Endothelial cell of umbilical vein (primary cell): ENCODE data around the gene MAS1L. TPM values are rescaled to one million over a fixed set of nuclear protein-coding genes. Genes with fewer than 3 reads are reported as not detected.

Source experiments
- BruUV-seq: library from RNA; stranded (reverse); fragments of 400-500 nt; replicated peaks from 2 replicates; lab custom pipeline; 2021; lab: Mats Ljungman, UMichigan
- CTCF ChIA-PET: fragments of 300-600, 350-600 bp; sonication (Branson Sonifier 250); formaldehyde crosslinking; loops from one replicate; lab custom pipeline; 2021; ENCODE audit warnings: antibody characterized with exemption, inconsistent platforms; lab: Charles Lee
- POLR2A ChIA-PET: fragments of 300-600, 350-600 bp; sonication (Branson Sonifier 250); formaldehyde crosslinking; loops from one replicate; lab custom pipeline; 2021; ENCODE audit warnings: antibody characterized with exemption, inconsistent platforms; lab: Charles Lee
- DNase-seq: peaks from one replicate; pipeline ENCODE4 v3.0.0-alpha.2; 2011; ENCODE audit warnings: low read depth, low spot score
- FAIRE-seq: peaks from 2 replicates; lab custom pipeline; 2011; peaks lifted over from hg19 to GRCh38; lab: Jason Lieb, UNC
- H2AFZ ChIP-seq: 2 replicates; pipeline ENCODE4 v1.6.0; 2012; ENCODE audit warnings: low read depth, low read length, control low read depth, inconsistent platforms
- H3K27ac ChIP-seq: 2 replicates; pipeline ENCODE4 v1.5.1; 2011; ENCODE audit warnings: low read depth, mild to moderate bottlenecking, control low read depth, low read length, moderate library complexity; ENCODE audit not compliant: insufficient read depth
- H3K27me3 ChIP-seq, 2 experiments: 2 replicates each; pipeline versions ENCODE4 v1.6.0 to v1.6.1; 2011; ENCODE audit warnings: low read length in 2 of 2, mixed read lengths in 1 of 2; ENCODE audit not compliant: control insufficient read depth in 2 of 2, insufficient read depth in 2 of 2
- H3K36me3 ChIP-seq, 2 experiments: 2 replicates in 1 of 2; 3 replicates in 1 of 2; pipeline ENCODE4 v1.5.1; 2011; ENCODE audit warnings: low read length in 2 of 2, mild to moderate bottlenecking in 1 of 2, moderate library complexity in 1 of 2; ENCODE audit not compliant: control insufficient read depth in 2 of 2, insufficient read depth in 2 of 2; ENCODE audit errors: extremely low read depth in 1 of 2
- H3K4me1 ChIP-seq: 3 replicates; pipeline ENCODE4 v1.5.1; 2011; ENCODE audit warnings: mild to moderate bottlenecking, low read length; ENCODE audit not compliant: control insufficient read depth, insufficient read depth; ENCODE audit errors: extremely low read depth
- H3K4me2 ChIP-seq: 2 replicates; pipeline ENCODE4 v1.6.1; 2011; ENCODE audit warnings: low read length, control low read depth, mixed read lengths; ENCODE audit not compliant: insufficient read depth
- H3K4me3 ChIP-seq, 3 experiments: fragments of 200-600 bp in 1 of 3; sonication (generic), shearing (Covaris generic) in 1 of 3; replicated peaks in 1 of 3; 2 replicates each; pipeline ENCODE4 v1.5.1; 2011 to 2016; ENCODE audit warnings: control low read depth in 3 of 3, low read length in 3 of 3, mild to moderate bottlenecking in 2 of 3, inconsistent platforms in 1 of 3, low read depth in 1 of 3, moderate library complexity in 1 of 3; ENCODE audit not compliant: insufficient read depth in 1 of 3
- H3K79me2 ChIP-seq: 2 replicates; pipeline ENCODE4 v1.6.0; 2012; ENCODE audit warnings: low read length, inconsistent platforms; ENCODE audit not compliant: control insufficient read depth, insufficient read depth
- H3K9ac ChIP-seq: replicated peaks from 2 replicates; pipeline ENCODE3; 2011; ENCODE audit warnings: low read length, control low read depth; ENCODE audit not compliant: insufficient read depth; ENCODE audit errors: extremely low read depth
- H3K9me1 ChIP-seq: replicated peaks from 3 replicates; pipeline ENCODE4 v1.6.0; 2011; ENCODE audit warnings: mild to moderate bottlenecking, low read length; ENCODE audit not compliant: control insufficient read depth, insufficient read depth; ENCODE audit errors: extremely low read depth
- H3K9me3 ChIP-seq: replicated peaks from 2 replicates; pipeline ENCODE4 v1.5.1; 2012; ENCODE audit warnings: low read length, inconsistent platforms; ENCODE audit not compliant: control insufficient read depth, insufficient read depth
- H4K20me1 ChIP-seq: replicated peaks from 2 replicates; pipeline ENCODE3; 2011; ENCODE audit warnings: mild to moderate bottlenecking, low read length; ENCODE audit not compliant: control insufficient read depth, insufficient read depth; ENCODE audit errors: extremely low read depth
- EZH2 ChIP-seq: IDR thresholded peaks from 2 replicates; pipeline ENCODE4 v1.6.1; 2012; ENCODE audit warnings: borderline replicate concordance, low read depth, mild to moderate bottlenecking, moderate library complexity, low read length, inconsistent platforms; ENCODE audit not compliant: severe bottlenecking
- GATA2 ChIP-seq: IDR thresholded peaks from 2 replicates; pipeline ENCODE4 v1.7.0; 2011; ENCODE audit warnings: low read depth, mild to moderate bottlenecking, moderate library complexity, mixed read lengths, low read length; ENCODE audit not compliant: insufficient read length, insufficient read depth
- MYC ChIP-seq: IDR thresholded peaks from one replicate; pipeline ENCODE4 v1.6.1; 2011; ENCODE audit warnings: mild to moderate bottlenecking, low read depth, low read length
- POLR2A ChIP-seq: IDR thresholded peaks from 2 replicates; pipeline ENCODE4 v1.6.1; 2012; ENCODE audit warnings: low read depth, mild to moderate bottlenecking, control low read depth, low read length
- dilution Hi-C: fragments of 300-500 bp; cut with MboI; formaldehyde crosslinking; loops from one replicate; pipeline ENCODE4 v1.15.0; 2019; ENCODE audit warnings: low sequenced_read_pairs; ENCODE audit not compliant: extremely low pct_ligation_motif_present
- intact Hi-C: fragments of 100-400 bp; cut with micrococcal nuclease; formaldehyde crosslinking; loops from one replicate; pipeline ENCODE4 v1.10.0; 2022
- polyA plus RNA-seq, 4 experiments: library from polyadenylated mRNA; depleted of rRNA in 3 of 4; stranded (reverse) in 3 of 4; unstranded in 1 of 4; fragments of >200 nt; gene quantifications; 2 replicates each; pipeline versions ENCODE4 v1.2.1 to v1.2.3, GENCODE V29; 2011 to 2012; ENCODE audit warnings: missing spikeins in 1 of 4
- total RNA-seq: library from RNA; stranded (reverse); gene quantifications from 2 replicates; pipeline ENCODE4 v1.2.3, GENCODE V29; 2021
- TF ChIP-seq, protein P1 (sequence below), 2 donors: IDR thresholded peaks; 1 replicate in 1 of 2; 2 replicates in 1 of 2; pipeline ENCODE4 v1.5.1; 2011; ENCODE audit warnings: low read length in 2 of 2, mild to moderate bottlenecking in 2 of 2, moderate library complexity in 2 of 2, control low read depth in 1 of 2, inconsistent platforms in 1 of 2, low read depth in 1 of 2; ENCODE audit not compliant: insufficient read depth in 1 of 2; ENCODE audit errors: extremely low read depth in 1 of 2

Gene MAS1L
- total and polyA plus RNA-seq, 2 donors (not counting 3 experiments of a cell fraction or from before 2014, with no cell fraction given) = not detected

DNA sequence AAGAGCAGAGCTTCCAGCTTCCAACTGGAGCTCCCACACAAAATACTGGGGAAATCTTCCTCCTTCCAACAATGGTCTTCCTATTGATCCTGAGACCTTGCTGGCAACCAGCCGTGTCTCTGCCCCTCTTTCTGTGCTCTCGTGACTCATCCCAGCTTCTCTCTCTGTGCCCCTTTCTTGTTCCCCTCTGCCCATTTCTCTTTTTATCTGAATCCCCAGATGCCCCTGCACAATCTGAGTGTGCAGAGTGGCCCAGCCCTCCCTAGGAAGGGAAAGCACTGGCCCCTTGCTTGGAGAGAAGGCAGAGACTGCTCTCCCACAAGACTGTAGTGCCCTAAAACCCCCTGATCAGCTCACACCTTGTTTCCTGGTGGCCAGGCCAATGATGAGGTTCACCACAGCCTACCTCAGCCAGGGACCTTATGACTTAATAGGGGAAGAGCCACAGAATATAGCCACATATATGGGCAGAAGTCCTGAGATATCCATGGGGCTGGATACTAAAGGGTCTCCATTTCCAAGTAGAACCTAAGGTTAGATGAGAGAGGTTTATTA is 23.1 kb upstream of the MAS1L start:
- intact Hi-C loops (no loop called here), dilution Hi-C loops (no loop called here)
- Histone ChIP-seq H4K20me1 (no peaks in the 10 kb centered on the region), H3K4me1 (no peaks in the 10 kb centered on the region), H3K4me3 (no peak overlapping the region), H3K9ac (no peak overlapping the region), H3K4me2 (no peak overlapping the region), H3K79me2 (no peaks in the 10 kb centered on the region), H3K36me3 (no peaks in the 10 kb centered on the region), H3K9me1 (no peaks in the 10 kb centered on the region), H3K27me3 (no peaks in the 10 kb centered on the region), H3K27ac (no peak overlapping the region), H2AFZ (no peak overlapping the region), H3K9me3 (no peaks in the 10 kb centered on the region)
- DNase-seq = no peak
- no TSS peak for BruUV-seq
- CTCF ChIA-PET = no interaction called here
- TF ChIP-seq MYC (no peak), GATA2 (no peak), POLR2A (no peak), EZH2 (no peak)
- TF ChIP-seq, protein P1, sequence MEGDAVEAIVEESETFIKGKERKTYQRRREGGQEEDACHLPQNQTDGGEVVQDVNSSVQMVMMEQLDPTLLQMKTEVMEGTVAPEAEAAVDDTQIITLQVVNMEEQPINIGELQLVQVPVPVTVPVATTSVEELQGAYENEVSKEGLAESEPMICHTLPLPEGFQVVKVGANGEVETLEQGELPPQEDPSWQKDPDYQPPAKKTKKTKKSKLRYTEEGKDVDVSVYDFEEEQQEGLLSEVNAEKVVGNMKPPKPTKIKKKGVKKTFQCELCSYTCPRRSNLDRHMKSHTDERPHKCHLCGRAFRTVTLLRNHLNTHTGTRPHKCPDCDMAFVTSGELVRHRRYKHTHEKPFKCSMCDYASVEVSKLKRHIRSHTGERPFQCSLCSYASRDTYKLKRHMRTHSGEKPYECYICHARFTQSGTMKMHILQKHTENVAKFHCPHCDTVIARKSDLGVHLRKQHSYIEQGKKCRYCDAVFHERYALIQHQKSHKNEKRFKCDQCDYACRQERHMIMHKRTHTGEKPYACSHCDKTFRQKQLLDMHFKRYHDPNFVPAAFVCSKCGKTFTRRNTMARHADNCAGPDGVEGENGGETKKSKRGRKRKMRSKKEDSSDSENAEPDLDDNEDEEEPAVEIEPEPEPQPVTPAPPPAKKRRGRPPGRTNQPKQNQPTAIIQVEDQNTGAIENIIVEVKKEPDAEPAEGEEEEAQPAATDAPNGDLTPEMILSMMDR (IDR thresholded peaks at IDR 0.05; ENCODE audit: extremely low read depth in 1 of 2, insufficient read depth in 1 of 2, low read depth in 1 of 2, low read length in 2 of 2) = no peak
- POLR2A ChIA-PET = no interaction called here
- no peak for FAIRE-seq

DNA sequence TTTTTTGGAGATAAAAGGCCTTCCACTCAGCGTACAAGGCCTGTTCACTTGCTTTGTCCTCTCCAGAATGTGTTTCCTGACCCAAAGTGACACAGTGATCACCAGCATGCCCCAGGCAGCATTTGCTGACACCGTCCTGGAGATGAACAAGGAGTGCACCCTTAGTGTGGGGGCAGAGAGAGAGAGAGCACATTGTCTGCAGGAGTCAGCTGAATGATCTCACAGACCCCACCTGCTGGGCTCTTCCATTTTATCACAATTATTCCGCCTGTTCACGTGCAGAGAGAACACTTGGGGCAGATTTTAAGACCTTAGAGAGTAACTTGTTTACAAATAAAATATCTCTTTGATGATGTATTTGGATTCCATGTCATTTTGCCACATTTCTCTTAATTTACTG is 22.4 kb upstream of the MAS1L start:
- FAIRE-seq (no peak), DNase-seq (no peak)
- no peaks in the 10 kb centered on the region for H3K9me3 ChIP-seq
- H3K79me2 ChIP-seq = no peaks in the 10 kb centered on the region
- H2AFZ ChIP-seq = no peak overlapping the region
- TF ChIP-seq, protein P1 (IDR thresholded peaks at IDR 0.05; ENCODE audit: extremely low read depth in 1 of 2, insufficient read depth in 1 of 2, low read depth in 1 of 2, low read length in 2 of 2) = no peak
- H4K20me1 ChIP-seq = no peaks in the 10 kb centered on the region
- H3K4me2 ChIP-seq = no peak overlapping the region
- BruUV-seq = no TSS peak
- dilution Hi-C loops (no loop called here), intact Hi-C loops (no loop called here)
- no peaks in the 10 kb centered on the region for H3K9me1 ChIP-seq
- POLR2A ChIA-PET = no interaction called here
- H3K4me3 ChIP-seq = no peak overlapping the region
- no peaks in the 10 kb centered on the region for H3K4me1 ChIP-seq
- H3K27me3 ChIP-seq = no peaks in the 10 kb centered on the region
- no peak overlapping the region for H3K27ac ChIP-seq
- H3K36me3 ChIP-seq = no peaks in the 10 kb centered on the region
- H3K9ac ChIP-seq = no peak overlapping the region
- CTCF ChIA-PET = no interaction called here
